Measurements from ENCODE around the gene RRP15.

The RRP15 gene

GRCh38 chr1:218341325-218341724 lies 56.2 kb downstream of the RRP15 start:
- DNase-seq (ENCODE audit: low read depth): no peak

DNA sequence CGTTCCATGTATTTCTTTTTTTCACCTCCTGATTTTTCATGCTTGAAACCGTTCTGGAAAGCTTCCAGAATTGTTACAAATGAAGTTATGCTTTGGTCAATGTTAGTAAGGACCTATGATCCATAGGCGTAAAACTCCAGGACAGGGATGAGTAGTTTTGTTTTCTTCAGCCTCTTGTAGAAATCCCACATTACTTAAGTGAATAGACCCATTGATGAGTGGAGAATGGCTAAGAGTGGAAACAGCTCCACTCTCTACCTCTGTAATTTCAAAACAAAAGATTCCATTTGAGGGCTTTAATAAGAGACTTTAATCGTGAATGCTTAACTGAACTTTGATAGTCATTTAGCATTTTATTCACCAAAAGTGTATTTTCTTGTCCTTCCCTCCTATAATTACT lies 57.0 kb downstream of the RRP15 start:
- DNase-seq (ENCODE audit: low read depth): no peak

DNA sequence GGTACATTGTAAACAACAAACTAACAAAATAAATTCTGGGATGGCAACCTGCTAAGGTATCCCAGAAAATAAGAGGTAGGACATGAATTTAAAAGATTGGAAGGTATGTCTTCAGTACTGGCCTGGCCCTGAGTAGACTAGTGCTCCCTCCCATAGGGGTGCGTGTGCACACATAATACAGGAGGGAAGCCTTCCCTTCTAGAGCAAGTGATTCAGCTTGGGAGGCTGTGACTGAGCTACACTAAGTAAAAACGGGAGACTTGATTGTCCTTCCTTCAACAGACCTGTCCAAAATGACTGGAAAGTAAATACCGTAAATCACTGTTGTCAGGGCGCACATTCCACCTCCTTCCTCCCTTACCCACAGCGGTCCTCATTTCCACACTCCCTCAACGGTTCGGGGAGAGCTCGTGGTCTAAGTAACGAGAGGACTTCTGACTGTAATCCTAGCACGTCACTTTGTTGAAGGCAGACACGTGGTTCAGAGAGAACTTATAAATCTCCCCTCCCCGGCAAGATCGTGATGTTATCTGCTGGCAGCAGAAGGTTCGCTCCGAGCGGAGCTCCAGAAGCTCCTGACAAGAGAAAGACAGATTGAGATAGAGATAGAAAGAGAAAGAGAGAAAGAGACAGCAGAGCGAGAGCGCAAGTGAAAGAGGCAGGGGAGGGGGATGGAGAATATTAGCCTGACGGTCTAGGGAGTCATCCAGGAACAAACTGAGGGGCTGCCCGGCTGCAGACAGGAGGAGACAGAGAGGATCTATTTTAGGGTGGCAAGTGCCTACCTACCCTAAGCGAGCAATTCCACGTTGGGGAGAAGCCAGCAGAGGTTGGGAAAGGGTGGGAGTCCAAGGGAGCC lies 60.0 kb downstream of the RRP15 start, which contains the start of gene TGFB2:
Gene TGFB2, plus strand, starts transcription at position 523 of the 859 bp plus-strand sequence. CDS start 1,366 bp downstream, outside the sequence.
- DNase-seq (ENCODE audit: low read depth): no peak

DNA sequence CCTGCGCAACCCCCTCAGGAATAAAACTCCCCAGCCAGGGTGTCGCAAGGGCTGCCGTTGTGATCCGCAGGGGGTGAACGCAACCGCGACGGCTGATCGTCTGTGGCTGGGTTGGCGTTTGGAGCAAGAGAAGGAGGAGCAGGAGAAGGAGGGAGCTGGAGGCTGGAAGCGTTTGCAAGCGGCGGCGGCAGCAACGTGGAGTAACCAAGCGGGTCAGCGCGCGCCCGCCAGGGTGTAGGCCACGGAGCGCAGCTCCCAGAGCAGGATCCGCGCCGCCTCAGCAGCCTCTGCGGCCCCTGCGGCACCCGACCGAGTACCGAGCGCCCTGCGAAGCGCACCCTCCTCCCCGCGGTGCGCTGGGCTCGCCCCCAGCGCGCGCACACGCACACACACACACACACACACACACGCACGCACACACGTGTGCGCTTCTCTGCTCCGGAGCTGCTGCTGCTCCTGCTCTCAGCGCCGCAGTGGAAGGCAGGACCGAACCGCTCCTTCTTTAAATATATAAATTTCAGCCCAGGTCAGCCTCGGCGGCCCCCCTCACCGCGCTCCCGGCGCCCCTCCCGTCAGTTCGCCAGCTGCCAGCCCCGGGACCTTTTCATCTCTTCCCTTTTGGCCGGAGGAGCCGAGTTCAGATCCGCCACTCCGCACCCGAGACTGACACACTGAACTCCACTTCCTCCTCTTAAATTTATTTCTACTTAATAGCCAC lies 60.7 kb downstream of the RRP15 start:
- DNase-seq (ENCODE audit: low read depth): peak; percentile 16

GRCh38 chr1:218346391-218347204 lies 61.5 kb downstream of the RRP15 start:
- DNase-seq (ENCODE audit: low read depth): no peak

DNA sequence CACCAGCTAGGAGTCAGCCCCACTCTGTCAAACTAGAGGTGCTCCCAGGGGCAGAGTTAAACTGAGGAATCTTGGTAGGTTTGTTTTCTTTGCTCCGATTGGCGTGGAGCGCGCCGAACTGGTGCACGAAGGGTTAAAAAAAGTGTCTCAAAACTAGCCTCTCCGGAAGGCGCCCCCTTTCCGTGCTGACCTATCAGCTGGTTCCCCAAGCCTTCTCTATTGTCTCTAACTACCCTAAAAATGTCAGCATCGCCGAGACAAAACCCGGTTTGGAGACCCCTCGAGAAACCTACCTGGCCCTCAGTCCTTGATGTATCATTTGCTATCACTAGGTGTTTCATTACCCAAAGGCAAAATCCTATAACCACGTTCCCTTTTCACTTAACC lies 62.2 kb downstream of the RRP15 start:
- DNase-seq (ENCODE audit: low read depth): no peak

DNA sequence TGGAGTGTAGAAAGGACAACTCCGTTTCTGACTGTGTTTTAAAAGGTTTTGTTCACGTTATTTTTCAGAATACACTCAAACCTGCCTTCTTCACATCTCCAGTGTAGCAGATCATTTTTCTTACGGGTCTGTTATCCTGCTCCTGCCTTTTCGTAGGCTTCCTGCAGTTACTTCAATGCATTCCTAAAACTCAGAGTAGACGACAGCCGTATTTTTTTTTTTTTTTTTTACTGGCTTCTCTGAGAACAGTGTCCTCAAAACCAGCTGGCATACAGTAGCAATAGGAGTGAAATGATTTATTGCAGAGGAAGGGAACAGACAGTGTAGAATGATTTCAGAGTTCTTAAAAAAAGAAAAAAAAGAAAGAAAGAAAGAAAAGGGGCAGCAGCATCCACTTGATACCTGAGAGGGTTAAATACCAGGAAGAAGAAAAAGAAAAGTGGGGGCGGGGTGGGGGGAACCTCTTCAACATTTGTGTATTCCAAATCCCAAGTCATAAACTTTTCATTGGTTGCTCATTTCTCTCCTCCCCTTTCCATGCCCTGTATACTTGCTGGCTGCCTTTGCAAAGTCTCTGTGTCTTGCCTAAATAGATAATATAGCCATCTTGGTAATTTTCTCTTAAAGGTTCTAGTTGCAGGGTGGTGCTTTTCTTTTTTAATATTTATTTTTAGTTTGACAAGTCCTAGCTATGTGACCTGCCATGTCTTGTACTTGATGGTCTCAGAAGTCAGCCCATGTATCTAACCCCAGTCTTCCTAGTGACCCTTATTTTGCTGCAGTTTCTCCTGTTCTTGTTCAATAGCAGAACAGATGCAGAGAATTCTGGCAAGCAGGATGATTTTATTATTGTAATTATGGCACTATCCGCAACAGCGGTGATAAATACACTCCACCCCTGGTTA lies 62.9 kb downstream of the RRP15 start:
- DNase-seq (ENCODE audit: low read depth): no peak

DNA sequence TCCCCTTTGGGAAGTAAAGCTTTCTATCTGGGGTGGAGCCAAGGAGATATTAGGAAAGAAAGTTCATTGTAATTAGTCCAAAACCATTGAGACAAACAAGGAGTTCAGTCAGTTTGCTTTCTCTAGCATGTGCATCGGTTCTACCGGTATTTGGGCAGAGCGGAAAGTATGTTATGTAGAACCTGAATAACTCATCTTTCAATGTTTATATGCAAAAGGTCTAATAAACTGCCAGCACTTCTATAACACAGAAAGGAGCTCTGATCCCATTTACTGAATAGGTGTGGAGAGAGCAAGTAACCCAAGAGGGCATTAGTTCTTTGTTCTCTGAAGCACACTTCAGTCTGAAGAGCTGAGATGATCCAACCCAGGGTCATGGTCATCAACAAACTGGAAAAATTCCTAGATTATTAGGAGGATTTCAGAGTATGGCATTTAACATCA lies 63.6 kb downstream of the RRP15 start:
- DNase-seq (ENCODE audit: low read depth): no peak

GRCh38 chr1:218349348-218350034 lies 64.4 kb downstream of the RRP15 start:
- DNase-seq (ENCODE audit: low read depth): no peak

DNA sequence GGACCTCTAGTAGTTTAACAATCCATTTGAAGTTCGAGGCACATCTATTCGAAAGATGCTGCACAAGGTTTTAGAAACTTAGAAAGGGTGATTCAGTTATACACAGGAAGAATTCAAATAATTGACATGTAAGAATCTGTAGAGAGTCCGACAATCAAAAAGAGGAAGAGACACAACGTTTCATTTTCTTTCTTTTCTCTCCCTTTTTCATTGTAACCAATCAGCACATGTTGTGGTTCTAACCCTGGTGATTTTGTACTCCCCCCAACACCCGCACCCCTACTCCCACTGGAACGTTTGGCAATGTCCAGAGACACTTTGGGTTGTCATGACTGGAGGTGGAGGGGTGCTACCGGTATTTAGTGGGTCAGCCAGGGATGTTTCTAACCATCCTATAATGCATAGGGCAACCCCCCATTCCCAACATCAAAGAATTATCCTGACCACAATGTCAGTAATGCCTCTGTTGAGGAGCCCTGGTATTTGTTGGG lies 65.0 kb downstream of the RRP15 start:
- no peak for DNase-seq (ENCODE audit: low read depth)

- no peak for DNase-seq (ENCODE audit: low read depth)
Measured at GRCh38 chr1:218350801-218351266, 65.7 kb downstream of the RRP15 start.

DNA sequence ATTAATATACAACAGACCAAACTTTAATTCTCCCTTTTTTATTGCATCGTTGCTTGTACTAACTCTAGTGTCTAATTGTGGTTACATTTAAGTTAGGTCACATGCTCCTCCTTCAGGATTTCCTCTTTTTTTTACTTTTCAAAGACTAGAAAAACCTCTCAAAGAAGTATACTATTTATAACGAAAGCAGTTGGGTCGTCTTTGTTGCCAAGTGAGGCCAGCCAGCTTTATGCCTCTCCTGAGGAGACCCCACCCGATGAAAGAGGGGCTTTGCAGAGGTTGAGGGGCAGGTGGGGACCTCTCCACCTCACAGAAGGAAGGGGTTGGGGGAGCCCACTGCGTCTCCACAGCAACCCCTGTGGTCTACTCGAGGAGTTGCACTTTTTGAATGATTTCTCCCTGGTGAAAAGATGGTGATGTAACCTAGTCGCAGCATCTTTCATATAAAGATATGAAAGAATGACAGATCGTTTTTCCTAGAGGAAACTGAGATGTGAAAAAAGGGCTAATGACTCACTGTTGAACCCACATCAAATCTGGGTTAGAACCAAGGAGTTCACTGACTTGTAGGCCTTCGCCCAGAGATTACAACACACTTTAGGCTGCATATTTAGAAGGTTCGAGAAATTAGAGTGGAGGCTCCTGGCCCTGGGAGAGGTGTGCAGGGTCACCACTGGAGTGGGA lies 66.4 kb downstream of the RRP15 start:
- no peak for DNase-seq (ENCODE audit: low read depth)

- DNase-seq (ENCODE audit: low read depth): no peak
Measured at GRCh38 chr1:218352075-218352438, 67.0 kb downstream of the RRP15 start.

DNA sequence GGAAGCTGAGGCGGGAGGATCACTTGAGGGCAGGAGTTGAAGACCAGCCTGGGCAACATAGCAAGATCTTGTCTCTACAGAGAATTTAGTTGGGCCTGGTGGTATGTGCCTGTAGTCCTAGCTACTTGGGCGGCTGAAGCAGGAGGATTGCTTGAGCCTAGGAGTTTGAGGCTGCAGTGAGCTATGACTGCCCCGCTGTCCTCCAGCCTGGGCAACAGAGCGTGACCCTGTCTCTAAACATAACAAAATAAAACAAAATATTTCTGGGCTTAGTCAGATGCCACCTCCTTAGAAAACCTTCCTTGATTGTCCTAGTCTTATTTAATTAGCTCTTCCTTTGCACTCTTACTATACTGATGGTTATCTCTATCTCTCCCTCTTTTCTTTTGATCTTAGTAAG lies 68.6 kb downstream of the RRP15 start:
- DNase-seq (ENCODE audit: low read depth): no peak

DNA sequence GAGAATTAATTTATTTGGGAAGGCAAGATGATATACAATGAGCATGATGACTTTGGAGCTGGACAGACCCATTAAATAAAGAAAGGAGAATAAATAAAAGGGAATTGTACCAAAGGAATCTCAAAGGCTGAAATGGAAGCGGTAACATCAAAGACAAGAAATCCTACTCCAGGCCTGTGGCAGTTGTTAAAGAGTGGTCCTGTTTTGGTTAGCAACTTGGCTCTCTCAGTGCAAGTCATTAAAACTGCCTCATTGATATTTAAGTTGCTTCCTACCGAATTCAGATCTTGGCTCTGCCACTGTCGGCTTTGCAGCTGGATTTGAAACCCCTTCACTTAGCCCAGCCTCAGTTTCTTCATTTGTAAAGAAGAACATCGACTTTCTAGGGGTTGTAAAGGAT lies 70.2 kb downstream of the RRP15 start:
- no peak for DNase-seq (ENCODE audit: low read depth)

GRCh38 chr1:218357211-218357892 lies 72.3 kb downstream of the RRP15 start:
- no peak for DNase-seq (ENCODE audit: low read depth)

GRCh38 chr1:218357893-218358232 lies 72.8 kb downstream of the RRP15 start:
- no peak for DNase-seq (ENCODE audit: low read depth)

DNA sequence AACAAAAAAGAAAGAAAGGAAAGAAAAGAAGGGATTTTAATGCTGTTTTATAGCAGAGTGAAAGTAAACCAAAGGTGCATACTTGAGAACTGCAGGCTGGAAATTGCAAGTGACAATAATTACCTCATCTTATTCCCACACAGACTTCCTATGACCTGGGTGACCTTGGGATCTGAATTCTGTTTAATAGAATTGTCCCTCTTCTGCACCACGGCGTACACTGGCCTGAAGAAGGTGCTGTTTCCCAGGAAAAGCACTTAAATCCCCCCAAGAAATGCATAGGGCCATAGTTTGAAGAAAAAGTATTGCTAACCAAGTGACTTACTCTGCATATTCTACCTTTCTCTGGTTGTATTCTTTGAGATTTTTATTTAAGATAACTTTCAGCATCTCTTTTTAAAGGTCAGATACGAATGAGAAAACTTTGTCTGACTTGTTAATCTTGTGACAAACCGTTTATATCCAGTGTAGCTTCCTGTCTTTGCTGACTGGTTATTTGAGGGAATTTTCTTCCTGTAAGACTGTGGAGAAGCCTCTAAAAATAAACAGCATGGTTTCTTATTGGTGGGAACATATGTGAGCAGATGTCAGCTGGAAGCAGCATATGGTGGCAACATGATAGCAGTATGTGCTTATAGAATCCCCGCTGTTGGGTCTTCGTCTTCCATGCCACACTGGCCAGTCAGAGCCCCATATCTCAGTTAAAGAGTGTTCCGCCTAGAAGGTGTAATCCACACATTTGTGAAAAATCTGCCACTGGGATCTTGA lies 76.4 kb downstream of the RRP15 start:
- no peak for DNase-seq (ENCODE audit: low read depth)

Data from activated T-cell treated with anti-CD3 and anti-CD28 coated beads for 48 hours (primary cell).